Activated B cell treated with CpG ODN at 0.5 μM for 24 hours (primary cell): ENCODE measurements around the gene ZNF853. TPM values are rescaled to one million over a fixed set of nuclear protein-coding genes. Genes with fewer than 3 reads are reported as not detected.
A peak's percentile ranks its signal among the peaks of the same experiment; 100 is the strongest.

ENCODE experiments used
- ATAC-seq: fragments of 200-7000 bp; cut with Tn5 transposase; one replicate; pipeline ENCODE4 v1.10.0; 2021; ENCODE audit warnings: low read depth, mild to moderate bottlenecking, moderate library complexity
- CTCF ChIA-PET: fragments of 350-600 bp; sonication (Branson Sonifier 250); formaldehyde crosslinking; loops from one replicate; lab custom pipeline; 2021; ENCODE audit warnings: antibody characterized with exemption; lab: Charles Lee
- POLR2A ChIA-PET: fragments of 350-600 bp; sonication (Branson Sonifier 250); formaldehyde crosslinking; loops from one replicate; lab custom pipeline; 2021; ENCODE audit warnings: antibody characterized with exemption; lab: Charles Lee
- DNase-seq: peaks from one replicate; pipeline ENCODE4 v3.0.0; 2022
- H3K27ac Mint-ChIP-seq: one replicate; pipeline ENCODE4 v1.8.0; 2020; ENCODE audit warnings: mixed read lengths
- H3K27me3 Mint-ChIP-seq: one replicate; pipeline ENCODE4 v1.8.0; 2021; ENCODE audit warnings: mixed read lengths
- H3K36me3 Mint-ChIP-seq: one replicate; pipeline ENCODE4 v1.8.0; 2021; ENCODE audit warnings: low read depth, mixed read lengths
- H3K4me1 Mint-ChIP-seq: one replicate; pipeline ENCODE4 v1.8.0; 2021; ENCODE audit warnings: mixed read lengths
- H3K4me3 Mint-ChIP-seq: one replicate; pipeline ENCODE4 v1.8.0; 2020; ENCODE audit warnings: mild to moderate bottlenecking, mixed read lengths
- H3K9me3 Mint-ChIP-seq: one replicate; pipeline ENCODE4 v1.8.0; 2020; ENCODE audit warnings: mixed read lengths
- CTCF ChIP-seq: fragments of 200-600 bp; IDR thresholded peaks from one replicate; pipeline ENCODE4 v1.8.0; 2022; ENCODE audit warnings: antibody characterized with exemption, mild to moderate bottlenecking
- intact Hi-C: fragments of 100-400 bp; cut with micrococcal nuclease; formaldehyde crosslinking; loops from one replicate; pipeline ENCODE4 v1.15.1; 2024
- total RNA-seq: library from RNA; stranded (reverse); gene quantifications from 2 replicates; pipeline ENCODE4 v1.2.3, GENCODE V29; 2022

ZNF853 gene
- total RNA-seq, 1 donor from 2014 or later: 2.8 TPM

GRCh38 chr7:6612819-6613218, 2.6 kb upstream of the ZNF853 start:
- Mint-ChIP-seq H3K4me3 (no peak overlapping the region), H3K27me3 (peaks cover 3% of the 10 kb centered on the region), H3K9me3 (no peaks in the 10 kb centered on the region), H3K27ac (no peak overlapping the region), H3K36me3 (peaks cover 13% of the 10 kb centered on the region), H3K4me1 (peaks cover 5% of the 10 kb centered on the region)
- ChIA-PET CTCF (no interaction called here), POLR2A (interaction anchor here (0.6 to 0.7 kb wide), 2 partner anchors 22 to 209 kb away, joined by 3 to 10 read pairs; no protein-coding TSS in a partner anchor)
- DNase-seq: no peak
- intact Hi-C loops: no loop called here
- TF ChIP-seq CTCF: no peak
- ATAC-seq: no peak

DNA sequence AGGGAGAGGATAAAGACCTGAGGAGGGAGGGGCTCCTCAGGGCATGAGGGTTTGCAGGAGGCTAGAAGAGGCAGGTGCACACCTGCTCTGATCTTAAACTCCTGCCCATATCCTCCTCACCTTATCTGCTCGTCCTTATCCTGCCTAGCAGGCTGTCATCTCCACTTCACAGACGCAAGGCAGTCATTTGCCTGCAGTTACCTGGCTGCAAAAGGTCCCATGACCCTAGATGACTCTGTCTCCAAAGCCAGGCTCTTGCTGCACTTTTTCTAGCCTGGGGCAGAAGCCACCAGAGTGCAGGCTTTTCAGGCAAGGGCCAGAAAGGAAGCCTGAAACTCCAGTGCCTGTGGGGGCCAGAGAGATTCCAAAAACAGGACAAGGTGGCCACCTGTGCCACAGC, 1.7 kb upstream of the ZNF853 start:
- POLR2A ChIA-PET: no interaction called here
- H3K9me3 Mint-ChIP-seq: no peaks in the 10 kb centered on the region
- no peak for ATAC-seq
- H3K27me3 Mint-ChIP-seq: peaks cover 3% of the 10 kb centered on the region
- H3K4me1 Mint-ChIP-seq: peaks cover 7% of the 10 kb centered on the region
- no peak overlapping the region for H3K4me3 Mint-ChIP-seq
- CTCF ChIA-PET: no interaction called here
- no peak for TF ChIP-seq CTCF
- intact Hi-C loops: no loop called here
- peaks cover 8% of the 10 kb centered on the region for H3K36me3 Mint-ChIP-seq
- no peak for DNase-seq
- H3K27ac Mint-ChIP-seq: no peak overlapping the region

DNA sequence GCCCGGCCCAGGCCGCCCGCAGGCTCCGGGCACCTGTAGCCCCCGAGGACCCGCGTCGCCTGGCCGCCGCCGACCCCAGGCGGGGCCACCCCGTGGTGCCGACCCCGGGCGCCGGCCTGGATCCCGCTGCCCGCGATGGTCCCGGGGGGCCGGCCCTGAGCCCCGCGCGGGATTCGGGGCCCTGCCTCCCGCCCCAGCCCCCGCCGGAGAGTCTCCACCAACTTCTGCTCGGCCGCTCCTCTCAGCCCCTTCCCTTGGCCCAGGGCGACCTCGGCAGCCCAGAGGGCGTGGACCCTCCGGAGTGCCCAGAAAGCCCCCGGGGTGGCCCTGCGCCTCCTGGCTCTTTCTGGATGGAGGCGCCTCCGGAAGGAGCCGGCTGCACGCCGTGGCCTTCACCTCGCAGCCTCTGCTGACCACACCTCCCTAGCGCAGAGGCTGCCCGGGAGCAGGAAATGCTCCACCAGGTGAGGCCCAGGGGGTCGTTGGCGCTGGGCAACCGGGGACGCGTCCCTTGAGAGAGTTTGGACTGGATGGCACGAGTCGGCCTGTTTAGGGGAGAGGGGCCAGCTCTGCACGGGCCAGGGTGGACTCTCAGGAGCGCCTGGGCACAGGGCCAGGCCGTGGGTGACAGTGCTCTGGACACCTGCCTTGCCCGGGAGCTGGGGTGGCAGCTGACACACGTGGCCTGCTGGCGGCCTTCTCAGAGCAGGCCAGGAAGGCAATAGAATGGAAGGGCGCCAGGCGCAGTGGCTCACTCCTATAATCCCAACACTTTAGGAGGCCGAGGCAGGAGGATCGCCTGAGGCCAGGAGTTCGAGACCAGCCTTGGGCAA, 529 bp downstream of the ZNF853 start:
- ChIA-PET POLR2A (interaction anchor here (1.1 kb wide), 1 partner anchor 21 kb away, joined by 6 read pairs; the partner anchor contains the start of gene ZNF316), CTCF (no interaction called here)
- intact Hi-C loops: loop anchor here (2.0 kb wide), 1 partner anchor 21 kb away; the partner anchor contains the start of gene ZNF316
- Mint-ChIP-seq H3K27me3 (peaks cover 3% of the 10 kb centered on the region), H3K4me3 (peak overlapping the region; percentile 64), H3K27ac (no peak overlapping the region), H3K9me3 (no peaks in the 10 kb centered on the region), H3K36me3 (peaks cover under 1% of the 10 kb centered on the region), H3K4me1 (peaks cover 22% of the 10 kb centered on the region)
- ATAC-seq (peak; percentile 23), DNase-seq (no peak)
- TF ChIP-seq CTCF: no peak

- CTCF ChIA-PET: no interaction called here
- peaks cover 3% of the 10 kb centered on the region for H3K27me3 Mint-ChIP-seq
- DNase-seq (no peak), ATAC-seq (no peak)
- POLR2A ChIA-PET: interaction anchor here (1.1 kb wide), 1 partner anchor 20 kb away, joined by 6 read pairs; the partner anchor contains the start of gene ZNF316
- H3K27ac Mint-ChIP-seq: no peak overlapping the region
- H3K9me3 Mint-ChIP-seq: no peaks in the 10 kb centered on the region
- peaks cover 6% of the 10 kb centered on the region for H3K36me3 Mint-ChIP-seq
- H3K4me3 Mint-ChIP-seq: peak overlapping the region; percentile 67
- no peak for TF ChIP-seq CTCF
- peaks cover 31% of the 10 kb centered on the region for H3K4me1 Mint-ChIP-seq
- intact Hi-C loops: loop anchor here (2.0 kb wide), 1 partner anchor 20 kb away; the partner anchor contains the start of gene ZNF316
Observed at GRCh38 chr7:6616854-6617643, 1.6 kb downstream of the ZNF853 start.

- CTCF ChIA-PET: no interaction called here
- no peak for DNase-seq
- Mint-ChIP-seq H3K27me3 (peaks cover 3% of the 10 kb centered on the region), H3K4me3 (no peak overlapping the region), H3K4me1 (peaks cover 35% of the 10 kb centered on the region), H3K27ac (no peak overlapping the region), H3K9me3 (no peaks in the 10 kb centered on the region), H3K36me3 (peaks cover 10% of the 10 kb centered on the region)
- intact Hi-C loops: no loop called here
- POLR2A ChIA-PET: no interaction called here
- no peak for ATAC-seq
- no peak for TF ChIP-seq CTCF
Observed at GRCh38 chr7:6618621-6619020, 3.2 kb downstream of the ZNF853 start.
